H1 (cell line): ENCODE data around the gene ARPC4. TPM values are rescaled to one million over a fixed set of nuclear protein-coding genes. Genes with fewer than 3 reads are reported as not detected.

Experiments used
- polyA plus RNA-seq, 7 experiments: library from polyadenylated mRNA; depleted of rRNA in 3 of 7; stranded (reverse) in 5 of 7; unstranded in 2 of 7; fragments of >200 nt in 5 of 7; fragments of 200-250 nt in 2 of 7; gene quantifications; 1 replicate in 5 of 7; 2 replicates in 1 of 7; 4 replicates in 1 of 7; pipeline versions ENCODE4 v1.2.1 to v1.2.3, GENCODE V29; 2011 to 2013; ENCODE audit warnings: missing spikeins in 2 of 7, mixed read lengths in 2 of 7
- total RNA-seq: library from RNA; stranded (reverse); fragmentation: NEBNext Ultra II Directional; extraction: Animal tissue kit (Norgen Biotek cat#: 25700); gene quantifications from 2 replicates; pipeline ENCODE4 v1.2.1, GENCODE V29; 2021
- TF ChIP-seq, protein P1 (sequence below): fragments of 300-600 bp; sonication (generic); IDR thresholded peaks from 2 replicates; pipeline ENCODE4 v1.7.1; 2012; ENCODE audit warnings: low read length, moderate library complexity, mild to moderate bottlenecking, inconsistent platforms; ENCODE audit not compliant: insufficient replicate concordance

Gene ARPC4
- total and polyA plus RNA-seq, 2 of the 8 experiments (the other 6 are each of a cell fraction or from before 2014, with no cell fraction given), result 138 to 154 TPM

DNA sequence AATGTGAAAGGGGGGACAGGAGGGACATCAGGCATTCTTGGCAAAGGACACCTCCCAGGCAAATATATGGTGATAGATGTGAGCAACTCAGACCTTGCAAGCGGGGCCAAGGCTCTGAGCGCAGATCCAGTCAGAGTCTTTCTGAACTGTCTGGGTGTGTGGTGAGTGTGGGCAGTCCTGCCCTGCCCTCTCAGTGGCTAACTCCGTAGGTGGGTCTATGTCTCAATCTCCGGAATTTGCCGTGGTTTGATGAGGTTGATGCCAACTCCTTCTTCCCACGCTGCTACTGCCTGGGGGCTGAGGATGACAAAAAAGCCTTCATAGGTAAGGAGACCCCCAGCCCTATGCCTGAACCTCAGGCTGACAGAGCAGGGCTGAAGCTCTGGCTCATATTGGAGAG is 24.6 kb downstream of the ARPC4 start (continued):
- TF ChIP-seq, protein P1, sequence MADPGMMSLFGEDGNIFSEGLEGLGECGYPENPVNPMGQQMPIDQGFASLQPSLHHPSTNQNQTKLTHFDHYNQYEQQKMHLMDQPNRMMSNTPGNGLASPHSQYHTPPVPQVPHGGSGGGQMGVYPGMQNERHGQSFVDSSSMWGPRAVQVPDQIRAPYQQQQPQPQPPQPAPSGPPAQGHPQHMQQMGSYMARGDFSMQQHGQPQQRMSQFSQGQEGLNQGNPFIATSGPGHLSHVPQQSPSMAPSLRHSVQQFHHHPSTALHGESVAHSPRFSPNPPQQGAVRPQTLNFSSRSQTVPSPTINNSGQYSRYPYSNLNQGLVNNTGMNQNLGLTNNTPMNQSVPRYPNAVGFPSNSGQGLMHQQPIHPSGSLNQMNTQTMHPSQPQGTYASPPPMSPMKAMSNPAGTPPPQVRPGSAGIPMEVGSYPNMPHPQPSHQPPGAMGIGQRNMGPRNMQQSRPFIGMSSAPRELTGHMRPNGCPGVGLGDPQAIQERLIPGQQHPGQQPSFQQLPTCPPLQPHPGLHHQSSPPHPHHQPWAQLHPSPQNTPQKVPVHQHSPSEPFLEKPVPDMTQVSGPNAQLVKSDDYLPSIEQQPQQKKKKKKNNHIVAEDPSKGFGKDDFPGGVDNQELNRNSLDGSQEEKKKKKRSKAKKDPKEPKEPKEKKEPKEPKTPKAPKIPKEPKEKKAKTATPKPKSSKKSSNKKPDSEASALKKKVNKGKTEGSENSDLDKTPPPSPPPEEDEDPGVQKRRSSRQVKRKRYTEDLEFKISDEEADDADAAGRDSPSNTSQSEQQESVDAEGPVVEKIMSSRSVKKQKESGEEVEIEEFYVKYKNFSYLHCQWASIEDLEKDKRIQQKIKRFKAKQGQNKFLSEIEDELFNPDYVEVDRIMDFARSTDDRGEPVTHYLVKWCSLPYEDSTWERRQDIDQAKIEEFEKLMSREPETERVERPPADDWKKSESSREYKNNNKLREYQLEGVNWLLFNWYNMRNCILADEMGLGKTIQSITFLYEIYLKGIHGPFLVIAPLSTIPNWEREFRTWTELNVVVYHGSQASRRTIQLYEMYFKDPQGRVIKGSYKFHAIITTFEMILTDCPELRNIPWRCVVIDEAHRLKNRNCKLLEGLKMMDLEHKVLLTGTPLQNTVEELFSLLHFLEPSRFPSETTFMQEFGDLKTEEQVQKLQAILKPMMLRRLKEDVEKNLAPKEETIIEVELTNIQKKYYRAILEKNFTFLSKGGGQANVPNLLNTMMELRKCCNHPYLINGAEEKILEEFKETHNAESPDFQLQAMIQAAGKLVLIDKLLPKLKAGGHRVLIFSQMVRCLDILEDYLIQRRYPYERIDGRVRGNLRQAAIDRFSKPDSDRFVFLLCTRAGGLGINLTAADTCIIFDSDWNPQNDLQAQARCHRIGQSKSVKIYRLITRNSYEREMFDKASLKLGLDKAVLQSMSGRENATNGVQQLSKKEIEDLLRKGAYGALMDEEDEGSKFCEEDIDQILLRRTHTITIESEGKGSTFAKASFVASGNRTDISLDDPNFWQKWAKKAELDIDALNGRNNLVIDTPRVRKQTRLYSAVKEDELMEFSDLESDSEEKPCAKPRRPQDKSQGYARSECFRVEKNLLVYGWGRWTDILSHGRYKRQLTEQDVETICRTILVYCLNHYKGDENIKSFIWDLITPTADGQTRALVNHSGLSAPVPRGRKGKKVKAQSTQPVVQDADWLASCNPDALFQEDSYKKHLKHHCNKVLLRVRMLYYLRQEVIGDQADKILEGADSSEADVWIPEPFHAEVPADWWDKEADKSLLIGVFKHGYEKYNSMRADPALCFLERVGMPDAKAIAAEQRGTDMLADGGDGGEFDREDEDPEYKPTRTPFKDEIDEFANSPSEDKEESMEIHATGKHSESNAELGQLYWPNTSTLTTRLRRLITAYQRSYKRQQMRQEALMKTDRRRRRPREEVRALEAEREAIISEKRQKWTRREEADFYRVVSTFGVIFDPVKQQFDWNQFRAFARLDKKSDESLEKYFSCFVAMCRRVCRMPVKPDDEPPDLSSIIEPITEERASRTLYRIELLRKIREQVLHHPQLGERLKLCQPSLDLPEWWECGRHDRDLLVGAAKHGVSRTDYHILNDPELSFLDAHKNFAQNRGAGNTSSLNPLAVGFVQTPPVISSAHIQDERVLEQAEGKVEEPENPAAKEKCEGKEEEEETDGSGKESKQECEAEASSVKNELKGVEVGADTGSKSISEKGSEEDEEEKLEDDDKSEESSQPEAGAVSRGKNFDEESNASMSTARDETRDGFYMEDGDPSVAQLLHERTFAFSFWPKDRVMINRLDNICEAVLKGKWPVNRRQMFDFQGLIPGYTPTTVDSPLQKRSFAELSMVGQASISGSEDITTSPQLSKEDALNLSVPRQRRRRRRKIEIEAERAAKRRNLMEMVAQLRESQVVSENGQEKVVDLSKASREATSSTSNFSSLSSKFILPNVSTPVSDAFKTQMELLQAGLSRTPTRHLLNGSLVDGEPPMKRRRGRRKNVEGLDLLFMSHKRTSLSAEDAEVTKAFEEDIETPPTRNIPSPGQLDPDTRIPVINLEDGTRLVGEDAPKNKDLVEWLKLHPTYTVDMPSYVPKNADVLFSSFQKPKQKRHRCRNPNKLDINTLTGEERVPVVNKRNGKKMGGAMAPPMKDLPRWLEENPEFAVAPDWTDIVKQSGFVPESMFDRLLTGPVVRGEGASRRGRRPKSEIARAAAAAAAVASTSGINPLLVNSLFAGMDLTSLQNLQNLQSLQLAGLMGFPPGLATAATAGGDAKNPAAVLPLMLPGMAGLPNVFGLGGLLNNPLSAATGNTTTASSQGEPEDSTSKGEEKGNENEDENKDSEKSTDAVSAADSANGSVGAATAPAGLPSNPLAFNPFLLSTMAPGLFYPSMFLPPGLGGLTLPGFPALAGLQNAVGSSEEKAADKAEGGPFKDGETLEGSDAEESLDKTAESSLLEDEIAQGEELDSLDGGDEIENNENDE, result no peak
